HG03135 (cell line): Measurements from ENCODE around the gene PLGRKT.
"Not testable (repeated sequence)": the region's sequence is repeated elsewhere in the genome, so short reads cannot be mapped to it uniquely, and the experiment has no call there.

Experiments used
- ATAC-seq: cut with Tn5 transposase; IDR thresholded peaks from one replicate; pipeline ENCODE4 v1.9.1; 2021; ENCODE audit warnings: mild to moderate bottlenecking, moderate library complexity; ENCODE audit not compliant: unreplicated experiment

The PLGRKT gene

GRCh38 chr9:5388026-5388819 is 49.5 kb downstream of the PLGRKT start:
- ATAC-seq, result no peak

GRCh38 chr9:5384436-5384835 is 53.3 kb downstream of the PLGRKT start:
- ATAC-seq, result no peak

- no peak for ATAC-seq
These were observed 55.2 kb downstream of the PLGRKT start for GRCh38 chr9:5382479-5382878.

GRCh38 chr9:5375790-5376477 is 61.8 kb downstream of the PLGRKT start:
- ATAC-seq, result no peak

- ATAC-seq, result no peak
These were observed 62.6 kb downstream of the PLGRKT start for GRCh38 chr9:5375091-5375490.

- peak; percentile 85 for ATAC-seq
These were observed 73.3 kb downstream of the PLGRKT start for GRCh38 chr9:5364294-5365024.

- ATAC-seq, result no peak
These were observed 76.3 kb downstream of the PLGRKT start for GRCh38 chr9:5361326-5362010.

- ATAC-seq, result no peak
These were observed 77.4 kb downstream of the PLGRKT start for GRCh38 chr9:5360341-5360740.

- ATAC-seq, result no peak
These were observed 80.2 kb downstream of the PLGRKT start for GRCh38 chr9:5357431-5358105.

GRCh38 chr9:5355817-5356216 is 81.9 kb downstream of the PLGRKT start:
- no peak for ATAC-seq

GRCh38 chr9:5355226-5355625 is 82.5 kb downstream of the PLGRKT start:
- no peak for ATAC-seq

GRCh38 chr9:5354184-5354583 is 83.5 kb downstream of the PLGRKT start:
- no peak for ATAC-seq

- ATAC-seq, result no peak
These were observed 85.0 kb downstream of the PLGRKT start for GRCh38 chr9:5352637-5353248.

GRCh38 chr9:5338992-5339981 is 98.4 kb downstream of the PLGRKT start, which contains the start of gene RLN1:
Gene RLN1 (minus strand): TSS chr9:5339876. CDS start chr9:5339746, 130 bp downstream.
- ATAC-seq, result peak; percentile 99

- ATAC-seq, result no peak
These were observed 101.0 kb downstream of the PLGRKT start for GRCh38 chr9:5336688-5337087.

- ATAC-seq, result not testable (repeated sequence)
These were observed 106.4 kb downstream of the PLGRKT start for GRCh38 chr9:5331276-5331675.

- no peak for ATAC-seq
These were observed 110.7 kb downstream of the PLGRKT start for GRCh38 chr9:5326893-5327548.

- no peak for ATAC-seq
These were observed 111.5 kb downstream of the PLGRKT start for GRCh38 chr9:5326187-5326586.
